H9 (cell line): ENCODE results near the gene ZFP62. TPM values are rescaled to one million over a fixed set of nuclear protein-coding genes. Genes with fewer than 3 reads are reported as not detected.

ENCODE experiments used
- DNase-seq: peaks from one replicate; pipeline ENCODE4 v3.0.0-alpha.2; 2017
- H2AFZ ChIP-seq: one replicate; pipeline ENCODE4 v1.6.1; 2013; ENCODE audit warnings: mild to moderate bottlenecking, low read length, control low read depth, moderate library complexity
- H2AK5ac ChIP-seq: 2 replicates; pipeline ENCODE4 v1.6.1; 2013; ENCODE audit warnings: low read length, control low read depth, mixed read lengths; ENCODE audit not compliant: insufficient read length
- H2BK120ac ChIP-seq: one replicate; pipeline ENCODE4 v1.6.1; 2013; ENCODE audit warnings: low read depth, mild to moderate bottlenecking, low read length, control low read depth, inconsistent platforms; ENCODE audit not compliant: poor library complexity, severe bottlenecking
- H2BK12ac ChIP-seq: 2 replicates; pipeline ENCODE4 v1.6.1; 2013; ENCODE audit warnings: low read length, control low read depth, mixed read lengths, low read depth; ENCODE audit not compliant: insufficient read length
- H2BK15ac ChIP-seq: 2 replicates; pipeline ENCODE4 v1.6.1; 2013; ENCODE audit warnings: low read depth, low read length, control low read depth
- H2BK20ac ChIP-seq: one replicate; pipeline ENCODE4 v1.6.1; 2013; ENCODE audit warnings: low read depth, mild to moderate bottlenecking, low read length, control low read depth, inconsistent platforms; ENCODE audit not compliant: poor library complexity, severe bottlenecking
- H2BK5ac ChIP-seq: 2 replicates; pipeline ENCODE4 v1.6.1; 2013; ENCODE audit warnings: low read length, control low read depth, mixed read lengths; ENCODE audit not compliant: insufficient read length
- H3K14ac ChIP-seq: 2 replicates; pipeline ENCODE4 v1.6.1; 2013; ENCODE audit warnings: low read length, control low read depth; ENCODE audit not compliant: insufficient read depth
- H3K18ac ChIP-seq: 2 replicates; pipeline ENCODE4 v1.6.1; 2013; ENCODE audit warnings: low read depth, mild to moderate bottlenecking, mixed read lengths, low read length, control low read depth; ENCODE audit not compliant: insufficient read length
- H3K23ac ChIP-seq: 2 replicates; pipeline ENCODE4 v1.6.1; 2013; ENCODE audit warnings: low read length, control low read depth, mixed read lengths, low read depth; ENCODE audit not compliant: insufficient read length
- H3K23me2 ChIP-seq: 2 replicates; pipeline ENCODE4 v1.6.1; 2013; ENCODE audit warnings: low read depth, mild to moderate bottlenecking, mixed read lengths, low read length, control low read depth; ENCODE audit not compliant: insufficient read length, poor library complexity, severe bottlenecking
- H3K27ac ChIP-seq: 2 replicates; pipeline ENCODE4 v1.5.1; 2013; ENCODE audit warnings: low read length, control low read depth, mixed read lengths, low read depth; ENCODE audit not compliant: insufficient read length
- H3K27me3 ChIP-seq: 2 replicates; pipeline ENCODE4 v1.6.1; 2013; ENCODE audit warnings: low read length, control low read depth, inconsistent platforms; ENCODE audit not compliant: insufficient read depth
- H3K4ac ChIP-seq: 2 replicates; pipeline ENCODE4 v1.6.1; 2013; ENCODE audit warnings: low read depth, mild to moderate bottlenecking, control low read depth, inconsistent platforms, low read length, moderate library complexity
- H3K4me1 ChIP-seq: 2 replicates; pipeline ENCODE4 v1.6.1; 2013; ENCODE audit warnings: low read length, control low read depth, inconsistent platforms; ENCODE audit not compliant: insufficient read depth
- H3K4me2 ChIP-seq: 2 replicates; pipeline ENCODE4 v1.6.1; 2013; ENCODE audit warnings: low read length, control low read depth, mixed read lengths; ENCODE audit not compliant: insufficient read length, insufficient read depth
- H3K56ac ChIP-seq: 2 replicates; pipeline ENCODE4 v1.6.1; 2013; ENCODE audit warnings: low read depth, mild to moderate bottlenecking, mixed read lengths, low read length, control low read depth; ENCODE audit not compliant: insufficient read length
- H3K79me1 ChIP-seq: 2 replicates; pipeline ENCODE4 v1.6.1; 2013; ENCODE audit warnings: low read depth, mild to moderate bottlenecking, moderate library complexity, low read length, control low read depth, inconsistent platforms; ENCODE audit not compliant: insufficient read depth, poor library complexity, severe bottlenecking
- H3K79me2 ChIP-seq: 2 replicates; pipeline ENCODE4 v1.6.1; 2013; ENCODE audit warnings: low read length, control low read depth, inconsistent platforms; ENCODE audit not compliant: insufficient read depth
- H3K9ac ChIP-seq: 2 replicates; pipeline ENCODE4 v1.6.1; 2013; ENCODE audit warnings: low read length, control low read depth, mixed read lengths; ENCODE audit not compliant: insufficient read length; ENCODE audit errors: extremely low read depth
- H3K9me3 ChIP-seq: one replicate; pipeline ENCODE4 v1.6.1; 2013; ENCODE audit warnings: low read depth, low read length, inconsistent platforms; ENCODE audit not compliant: control insufficient read depth
- H3T11ph ChIP-seq: one replicate; pipeline ENCODE4 v1.6.1; 2013; ENCODE audit warnings: mild to moderate bottlenecking, low read length, control low read depth, inconsistent platforms
- H4K20me1 ChIP-seq: one replicate; pipeline ENCODE4 v1.6.1; 2013; ENCODE audit not compliant: control insufficient read depth, insufficient read length, insufficient read depth
- H4K5ac ChIP-seq: 2 replicates; pipeline ENCODE4 v1.6.1; 2013; ENCODE audit warnings: low read depth, mild to moderate bottlenecking, mixed read lengths, low read length, control low read depth; ENCODE audit not compliant: insufficient read length
- H4K8ac ChIP-seq: replicated peaks from 2 replicates; pipeline ENCODE4 v1.6.1; 2013; ENCODE audit warnings: low read length, control low read depth, mixed read lengths, low read depth; ENCODE audit not compliant: insufficient read length
- H4K91ac ChIP-seq: 2 replicates; pipeline ENCODE4 v1.6.1; 2013; ENCODE audit warnings: low read depth, mild to moderate bottlenecking, moderate library complexity, mixed read lengths, low read length, control low read depth; ENCODE audit not compliant: insufficient read length
- H3K27ac Mint-ChIP-seq, 3 experiments: 2 replicates in 2 of 3; 3 replicates in 1 of 3; pipeline ENCODE4 v1.8.0; 2020 to 2021; ENCODE audit warnings: mixed read lengths in 3 of 3, mild to moderate bottlenecking in 1 of 3, moderate library complexity in 1 of 3
- H3K27me3 Mint-ChIP-seq: 2 replicates; pipeline ENCODE4 v1.8.0; 2021; ENCODE audit warnings: low read depth, mild to moderate bottlenecking, moderate library complexity, mixed read lengths
- H3K36me3 Mint-ChIP-seq, 3 experiments: 2 replicates in 2 of 3; 3 replicates in 1 of 3; pipeline ENCODE4 v1.8.0; 2020 to 2021; ENCODE audit warnings: low read depth in 3 of 3, mixed read lengths in 3 of 3; ENCODE audit not compliant: insufficient read depth in 1 of 3
- H3K4me1 Mint-ChIP-seq, 2 experiments: 2 replicates each; pipeline ENCODE4 v1.8.0; 2020; ENCODE audit warnings: mixed read lengths in 2 of 2
- H3K4me3 Mint-ChIP-seq, 2 experiments: 2 replicates in 1 of 2; 3 replicates in 1 of 2; pipeline ENCODE4 v1.8.0; 2020 to 2021; ENCODE audit warnings: mild to moderate bottlenecking in 2 of 2, mixed read lengths in 2 of 2, moderate library complexity in 1 of 2
- H3K9me3 Mint-ChIP-seq, 2 experiments: 2 replicates in 1 of 2; 3 replicates in 1 of 2; pipeline ENCODE4 v1.8.0; 2020; ENCODE audit warnings: mild to moderate bottlenecking in 2 of 2, mixed read lengths in 2 of 2, moderate library complexity in 1 of 2
- WGBS: extraction: QIAGEN DNeasy Blood & Tissue Kit; methylation state at CpG from one replicate; pipeline ENCODE4 v1.1.7; 2013; ENCODE audit warnings: missing lambda C conversion rate, low lambda C conversion rate, mixed read lengths; ENCODE audit not compliant: insufficient read length; ENCODE audit errors: extremely low coverage; 5-methylcytosine and 5-hydroxymethylcytosine counted together
- total RNA-seq: library from RNA; stranded (reverse); gene quantifications from 2 replicates; pipeline ENCODE4 v1.2.1, GENCODE V29; 2021
- TF ChIP-seq, protein P1 (sequence below): fragments of 200-600 bp; sonication (generic); conservative IDR thresholded peaks from 3 replicates; pipeline ENCODE4 v1.8.0; 2021; ENCODE audit warnings: antibody characterized with exemption, mild to moderate bottlenecking

The ZFP62 gene
- total RNA-seq, 1 experiment from 2014 or later = 16.2 TPM

DNA sequence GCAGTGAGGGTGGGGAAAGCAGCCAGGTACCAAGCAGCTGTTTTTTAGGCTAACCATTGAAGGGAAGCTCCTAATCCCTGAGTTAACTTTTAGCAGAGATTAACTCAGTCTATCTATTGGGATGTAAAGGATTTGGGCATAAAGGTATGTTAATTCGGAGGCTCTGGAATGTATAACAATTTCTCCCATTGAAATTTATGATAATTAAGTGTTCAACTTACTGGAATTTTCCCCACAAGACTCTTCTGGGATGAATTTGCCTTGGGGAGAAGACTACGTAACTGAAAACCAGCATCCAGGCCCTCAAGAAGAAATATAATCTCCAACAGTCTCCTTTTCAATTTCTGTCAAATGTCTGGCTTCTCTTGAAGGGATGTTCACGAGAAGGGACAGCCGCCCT is 23.6 kb downstream of the ZFP62 start:
- Histone ChIP-seq H3K18ac (no peak overlapping the region), H3K79me2 (no peaks in the 10 kb centered on the region), H2BK12ac (no peak overlapping the region), H2AFZ (no peak overlapping the region), H3K56ac (no peak overlapping the region), H3K4me1 (no peaks in the 10 kb centered on the region), H2BK15ac (no peak overlapping the region), H3K4me2 (no peak overlapping the region), H2BK120ac (no peak overlapping the region), H2AK5ac (no peak overlapping the region), H3K9ac (no peak overlapping the region), H4K5ac (no peak overlapping the region), H3K23me2 (no peaks in the 10 kb centered on the region), H4K20me1 (peaks cover 3% of the 10 kb centered on the region), H3K27ac (no peak overlapping the region), H3T11ph (no peak overlapping the region), H3K14ac (no peak overlapping the region), H4K8ac (no peak overlapping the region), H3K79me1 (no peaks in the 10 kb centered on the region), H2BK20ac (no peak overlapping the region), H2BK5ac (no peak overlapping the region), H3K9me3 (no peaks in the 10 kb centered on the region), H4K91ac (no peak overlapping the region), H3K23ac (no peak overlapping the region), H3K4ac (no peak overlapping the region), H3K27me3 (no peaks in the 10 kb centered on the region)
- H3K4me3 Mint-ChIP-seq = no peak overlapping the region
- no CpG with 5 or more reads among the region's 4 CpGs for WGBS
- peaks cover 33% of the 10 kb centered on the region for H3K27me3 Mint-ChIP-seq
- peaks cover 11 to 12% of the 10 kb centered on the region in 2 experiments for H3K9me3 Mint-ChIP-seq
- peak overlapping the region in 1 of 3 experiments; percentile 12; a peak in 1 of 7 replicates for H3K27ac Mint-ChIP-seq
- no peak for DNase-seq
- H3K36me3 Mint-ChIP-seq = peaks cover 4 to 12% (median 4%) of the 10 kb centered on the region in 3 experiments; a peak in 5 of 7 replicates
- H3K4me1 Mint-ChIP-seq = peaks cover 12 to 15% of the 10 kb centered on the region in 2 experiments
- TF ChIP-seq, protein P1, sequence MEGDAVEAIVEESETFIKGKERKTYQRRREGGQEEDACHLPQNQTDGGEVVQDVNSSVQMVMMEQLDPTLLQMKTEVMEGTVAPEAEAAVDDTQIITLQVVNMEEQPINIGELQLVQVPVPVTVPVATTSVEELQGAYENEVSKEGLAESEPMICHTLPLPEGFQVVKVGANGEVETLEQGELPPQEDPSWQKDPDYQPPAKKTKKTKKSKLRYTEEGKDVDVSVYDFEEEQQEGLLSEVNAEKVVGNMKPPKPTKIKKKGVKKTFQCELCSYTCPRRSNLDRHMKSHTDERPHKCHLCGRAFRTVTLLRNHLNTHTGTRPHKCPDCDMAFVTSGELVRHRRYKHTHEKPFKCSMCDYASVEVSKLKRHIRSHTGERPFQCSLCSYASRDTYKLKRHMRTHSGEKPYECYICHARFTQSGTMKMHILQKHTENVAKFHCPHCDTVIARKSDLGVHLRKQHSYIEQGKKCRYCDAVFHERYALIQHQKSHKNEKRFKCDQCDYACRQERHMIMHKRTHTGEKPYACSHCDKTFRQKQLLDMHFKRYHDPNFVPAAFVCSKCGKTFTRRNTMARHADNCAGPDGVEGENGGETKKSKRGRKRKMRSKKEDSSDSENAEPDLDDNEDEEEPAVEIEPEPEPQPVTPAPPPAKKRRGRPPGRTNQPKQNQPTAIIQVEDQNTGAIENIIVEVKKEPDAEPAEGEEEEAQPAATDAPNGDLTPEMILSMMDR = no peak
